ENCODE data around the gene SHROOM3. TPM values are rescaled to one million over a fixed set of nuclear protein-coding genes. Genes with fewer than 3 reads are reported as not detected.

The SHROOM3 gene
- total and polyA plus RNA-seq, 12 donors: 1.1 to 16.2 (median 8.8) TPM

DNA sequence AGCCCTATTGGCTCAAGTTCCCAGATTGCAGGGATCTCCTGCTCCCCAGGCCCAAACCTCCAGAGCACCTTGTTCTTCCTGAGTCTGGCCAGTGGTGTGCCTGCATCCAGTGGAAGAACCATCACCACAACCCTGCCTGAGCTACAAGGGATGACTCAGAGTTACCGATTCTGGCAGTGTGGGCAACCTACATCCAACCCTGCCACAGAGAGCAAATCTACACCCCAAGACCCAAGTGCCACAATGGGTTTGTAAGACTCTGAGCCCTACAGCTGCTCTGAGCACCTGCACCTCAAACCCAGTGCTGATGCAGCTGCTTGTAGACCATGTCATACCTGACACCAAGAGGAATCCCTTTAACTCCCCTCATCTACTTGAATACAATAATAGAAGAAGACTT lies 352.9 kb downstream of the SHROOM3 start:
- H3K27me3 ChIP-seq: no peaks in the 10 kb centered on the region
- H3K9me3 ChIP-seq (replicated peaks in 1 of 3): no peaks in the 10 kb centered on the region
- H3K27ac ChIP-seq: no peak overlapping the region
- 82 to 100% (median 92%) methylated on average over 1 of the region's 1 CpG for WGBS, 4 donors
- TF ChIP-seq, protein P1, sequence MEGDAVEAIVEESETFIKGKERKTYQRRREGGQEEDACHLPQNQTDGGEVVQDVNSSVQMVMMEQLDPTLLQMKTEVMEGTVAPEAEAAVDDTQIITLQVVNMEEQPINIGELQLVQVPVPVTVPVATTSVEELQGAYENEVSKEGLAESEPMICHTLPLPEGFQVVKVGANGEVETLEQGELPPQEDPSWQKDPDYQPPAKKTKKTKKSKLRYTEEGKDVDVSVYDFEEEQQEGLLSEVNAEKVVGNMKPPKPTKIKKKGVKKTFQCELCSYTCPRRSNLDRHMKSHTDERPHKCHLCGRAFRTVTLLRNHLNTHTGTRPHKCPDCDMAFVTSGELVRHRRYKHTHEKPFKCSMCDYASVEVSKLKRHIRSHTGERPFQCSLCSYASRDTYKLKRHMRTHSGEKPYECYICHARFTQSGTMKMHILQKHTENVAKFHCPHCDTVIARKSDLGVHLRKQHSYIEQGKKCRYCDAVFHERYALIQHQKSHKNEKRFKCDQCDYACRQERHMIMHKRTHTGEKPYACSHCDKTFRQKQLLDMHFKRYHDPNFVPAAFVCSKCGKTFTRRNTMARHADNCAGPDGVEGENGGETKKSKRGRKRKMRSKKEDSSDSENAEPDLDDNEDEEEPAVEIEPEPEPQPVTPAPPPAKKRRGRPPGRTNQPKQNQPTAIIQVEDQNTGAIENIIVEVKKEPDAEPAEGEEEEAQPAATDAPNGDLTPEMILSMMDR (IDR thresholded peaks at IDR 0.05): no peak
- no peak for TF ChIP-seq POLR2A (IDR thresholded peaks at IDR 0.05)
- no peak overlapping the region for H3K4me3 ChIP-seq
- H3K36me3 ChIP-seq (replicated peaks in 1 of 2): no peaks in the 10 kb centered on the region
- no peak for DNase-seq
- intact Hi-C loops (cut with DNase I): no loop called here
- no peaks in the 10 kb centered on the region for H3K4me1 ChIP-seq (replicated peaks in 1 of 2)

DNA sequence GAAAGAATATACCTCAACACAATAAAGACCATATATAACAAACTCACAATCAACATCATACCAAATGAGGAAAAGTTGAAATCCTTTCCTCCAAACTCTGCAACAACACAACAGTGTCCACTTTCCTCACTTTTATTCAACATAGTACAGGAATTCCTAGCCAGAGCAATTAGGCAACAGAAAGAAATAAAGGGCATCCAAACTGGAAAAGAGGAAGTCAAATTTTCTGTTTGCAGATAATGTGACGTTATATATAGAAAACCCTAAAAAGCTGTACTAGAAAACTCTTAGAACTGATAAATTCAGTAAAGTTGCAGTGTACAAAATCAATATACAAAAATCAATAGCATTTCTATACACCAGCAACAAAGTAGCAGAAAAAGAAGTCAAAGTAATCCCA lies 355.3 kb downstream of the SHROOM3 start:
- Histone ChIP-seq H3K27ac (no peak overlapping the region), H3K9me3 (replicated peaks in 1 of 3) (no peaks in the 10 kb centered on the region), H3K4me1 (replicated peaks in 1 of 2) (no peaks in the 10 kb centered on the region), H3K36me3 (replicated peaks in 1 of 2) (no peaks in the 10 kb centered on the region), H3K4me3 (no peak overlapping the region), H3K27me3 (no peaks in the 10 kb centered on the region)
- intact Hi-C loops (cut with DNase I): no loop called here
- 65 to 87% (median 71%) methylated on average over 1 of the region's 1 CpG for WGBS, 4 donors
- TF ChIP-seq, protein P1 (IDR thresholded peaks at IDR 0.05): no peak
- no peak for TF ChIP-seq POLR2A (IDR thresholded peaks at IDR 0.05)
- DNase-seq: no peak

DNA sequence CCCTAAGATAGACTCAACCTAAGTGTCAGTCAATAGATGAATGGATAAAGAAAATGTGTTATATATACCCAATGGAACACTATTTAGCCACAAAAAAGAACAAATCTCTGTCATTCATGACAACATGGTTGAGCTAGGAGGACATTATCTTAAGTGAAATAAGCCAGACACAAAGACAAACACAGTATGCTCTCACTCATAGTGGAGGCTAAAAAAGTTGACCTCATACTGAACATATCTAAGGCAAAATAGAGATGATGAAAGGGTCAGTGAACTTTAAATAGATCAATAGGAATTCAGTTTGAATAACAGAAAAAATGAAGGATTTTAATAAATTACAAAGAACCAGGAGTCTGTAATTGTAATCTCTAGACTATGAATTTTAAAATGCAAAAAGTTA lies 356.4 kb downstream of the SHROOM3 start:
- no peaks in the 10 kb centered on the region for H3K36me3 ChIP-seq (replicated peaks in 1 of 2)
- H3K9me3 ChIP-seq (replicated peaks in 1 of 3): no peaks in the 10 kb centered on the region
- TF ChIP-seq POLR2A (IDR thresholded peaks at IDR 0.05): no peak
- TF ChIP-seq, protein P1 (IDR thresholded peaks at IDR 0.05): no peak
- H3K4me3 ChIP-seq: no peak overlapping the region
- H3K27me3 ChIP-seq: no peaks in the 10 kb centered on the region
- no peak for DNase-seq
- no peak overlapping the region for H3K27ac ChIP-seq
- intact Hi-C loops (cut with DNase I): no loop called here
- H3K4me1 ChIP-seq (replicated peaks in 1 of 2): no peaks in the 10 kb centered on the region

DNA sequence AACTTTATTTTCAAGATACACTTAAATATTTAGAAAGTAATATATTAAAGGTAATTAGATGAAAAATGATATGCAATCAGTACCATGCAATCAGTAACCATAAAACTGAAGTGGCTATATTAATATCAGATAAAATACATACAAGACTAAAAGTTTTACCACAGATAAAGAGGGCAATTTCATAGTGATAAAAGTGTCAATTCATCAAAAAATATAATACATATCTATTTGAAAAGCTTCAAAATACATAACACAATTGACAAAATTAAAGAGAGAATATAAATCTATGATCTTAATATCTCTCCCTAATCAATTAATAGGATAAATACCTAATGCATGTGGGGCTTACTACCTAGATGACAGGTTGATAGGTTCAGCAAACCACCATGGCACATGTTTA lies 357.4 kb downstream of the SHROOM3 start:
- no peak for DNase-seq
- no peak for TF ChIP-seq POLR2A (IDR thresholded peaks at IDR 0.05)
- TF ChIP-seq, protein P1 (IDR thresholded peaks at IDR 0.05): no peak
- Histone ChIP-seq H3K27me3 (no peaks in the 10 kb centered on the region), H3K27ac (no peak overlapping the region), H3K4me1 (replicated peaks in 1 of 2) (no peaks in the 10 kb centered on the region), H3K9me3 (replicated peaks in 1 of 3) (no peaks in the 10 kb centered on the region), H3K36me3 (replicated peaks in 1 of 2) (no peaks in the 10 kb centered on the region), H3K4me3 (no peak overlapping the region)
- intact Hi-C loops (cut with DNase I): no loop called here

All from adrenal gland (tissue), 12 donors.